HepG2 (cell line): Measurements from ENCODE around the gene BCL2. TPM values are rescaled to one million over a fixed set of nuclear protein-coding genes. Genes with fewer than 3 reads are reported as not detected.

Experiments used
- ATAC-seq: fragments of 200-7000 bp; cut with Tn5 transposase; 3 replicates; pipeline ENCODE4 v1.9.1; 2020; ENCODE audit warnings: mild to moderate bottlenecking, moderate library complexity
- BruUV-seq: library from RNA; stranded (reverse); fragments of 400-500 nt; replicated peaks from 2 replicates; lab custom pipeline; 2021; lab: Mats Ljungman, UMichigan
- CTCF ChIA-PET: fragments of 300-600 bp; formaldehyde crosslinking; extraction: SDS; loops from one replicate; lab custom pipeline; 2021; ENCODE audit warnings: low total read pairs, inconsistent platforms, low intra/inter-chr PET ratio; lab: Yijun Ruan, JAX
- POLR2A ChIA-PET: fragments of 350-600 bp; sonication (Branson Sonifier 250); formaldehyde crosslinking; loops from one replicate; lab custom pipeline; 2020; ENCODE audit warnings: antibody characterized with exemption, inconsistent platforms; lab: Yijun Ruan, JAX
- DNase-seq: peaks from one replicate; pipeline ENCODE4 v3.0.0-alpha.2; 2015; ENCODE audit warnings: low spot score
- FAIRE-seq: peaks from 3 replicates; lab custom pipeline; 2011; peaks lifted over from hg19 to GRCh38; lab: Jason Lieb, UNC
- H2AFZ ChIP-seq: one replicate; pipeline ENCODE4 v1.6.1; 2011; ENCODE audit warnings: low read length, inconsistent platforms
- H3K27ac ChIP-seq: fragments of 300-600 bp; 3 replicates; pipeline ENCODE4 v1.8.0; 2011; ENCODE audit warnings: mixed run types, mild to moderate bottlenecking, mixed read lengths, low read length, inconsistent platforms; ENCODE audit not compliant: insufficient read depth; ENCODE audit errors: extremely low read length
- H3K27me3 ChIP-seq, 2 experiments: fragments of 200-600 bp in 1 of 2; 2 replicates in 1 of 2; 3 replicates in 1 of 2; pipeline versions ENCODE4 v1.6.0 to v1.8.0; 2011; ENCODE audit warnings: low read length in 2 of 2, mild to moderate bottlenecking in 2 of 2, moderate library complexity in 2 of 2, inconsistent platforms in 1 of 2; ENCODE audit not compliant: insufficient read depth in 2 of 2, control insufficient read depth in 1 of 2
- H3K36me3 ChIP-seq, 2 experiments: fragments of 200-600 bp in 1 of 2; replicated peaks in 1 of 2; 2 replicates in 1 of 2; 3 replicates in 1 of 2; pipeline versions ENCODE4 v1.5.1 to v1.8.0; 2011; ENCODE audit warnings: low read length in 2 of 2, inconsistent platforms in 1 of 2; ENCODE audit not compliant: insufficient read depth in 2 of 2, control insufficient read depth in 1 of 2
- H3K4me1 ChIP-seq: 2 replicates; pipeline ENCODE4 v1.5.1; 2012; ENCODE audit warnings: low read length, inconsistent platforms; ENCODE audit not compliant: insufficient read depth
- H3K4me2 ChIP-seq: 2 replicates; pipeline ENCODE4 v1.6.0; 2011; ENCODE audit warnings: low read depth, low read length, inconsistent platforms
- H3K4me3 ChIP-seq, 3 experiments: fragments of 200-600 bp in 1 of 3; sonication (generic), shearing (Covaris generic) in 1 of 3; replicated peaks in 1 of 3; 2 replicates each; pipeline ENCODE4 v1.5.1; 2011 to 2016; ENCODE audit warnings: low read length in 3 of 3, inconsistent platforms in 2 of 3, low read depth in 2 of 3, mild to moderate bottlenecking in 2 of 3, control low read depth in 1 of 3, mixed read lengths in 1 of 3; ENCODE audit not compliant: insufficient read depth in 1 of 3
- H3K79me2 ChIP-seq: one replicate; pipeline ENCODE4 v1.6.1; 2011; ENCODE audit warnings: low read length, inconsistent platforms; ENCODE audit not compliant: insufficient read depth
- H3K9ac ChIP-seq: 2 replicates; pipeline ENCODE4 v1.6.0; 2011; ENCODE audit warnings: mild to moderate bottlenecking, low read depth, low read length, inconsistent platforms; ENCODE audit not compliant: insufficient read depth
- H3K9me3 ChIP-seq: 2 replicates; pipeline ENCODE4 v1.5.1; 2012; ENCODE audit warnings: mild to moderate bottlenecking, low read length
- H4K20me1 ChIP-seq: 2 replicates; pipeline ENCODE4 v1.6.0; 2011; ENCODE audit warnings: inconsistent platforms, mild to moderate bottlenecking, low read length, moderate library complexity; ENCODE audit not compliant: insufficient read depth
- E2F5 ChIP-seq: sonication (generic); formaldehyde crosslinking; conservative IDR thresholded peaks from 2 replicates; pipeline ENCODE4 v1.4.0; 2020; ENCODE audit warnings: missing genetic modification reagents
- FIP1L1 ChIP-seq: fragments of 200-400 bp; formaldehyde crosslinking; IDR thresholded peaks from 2 replicates; pipeline ENCODE4 v1.6.1; 2018; ENCODE audit warnings: low read depth, mild to moderate bottlenecking, low read length, moderate library complexity, borderline replicate concordance; ENCODE audit not compliant: insufficient read depth
- GLMP ChIP-seq: sonication (generic); formaldehyde crosslinking; IDR thresholded peaks from 2 replicates; pipeline ENCODE4 v1.9.0; 2021; ENCODE audit warnings: missing genetic modification reagents, mild to moderate bottlenecking, borderline replicate concordance
- KLF12 ChIP-seq: sonication (generic); formaldehyde crosslinking; IDR thresholded peaks from 2 replicates; pipeline ENCODE4 v1.4.0; 2020; ENCODE audit warnings: missing genetic modification reagents, borderline replicate concordance
- NR3C1 ChIP-seq: sonication (generic); formaldehyde crosslinking; IDR thresholded peaks from 2 replicates; pipeline ENCODE4 v1.4.0; 2020; ENCODE audit warnings: missing genetic modification reagents
- RBM22 ChIP-seq: fragments of 200-400 bp; formaldehyde crosslinking; optimal IDR thresholded peaks from 2 replicates; pipeline ENCODE3; 2017; ENCODE audit warnings: mild to moderate bottlenecking, low read length, moderate library complexity
- SMAD9 ChIP-seq: sonication (generic); formaldehyde crosslinking; IDR thresholded peaks from 2 replicates; pipeline ENCODE4 v1.5.1; 2020; ENCODE audit warnings: mild to moderate bottlenecking, missing genetic modification reagents
- ZKSCAN8 ChIP-seq: IDR thresholded peaks from 2 replicates; pipeline ENCODE4 v1.6.1; 2016; ENCODE audit warnings: borderline replicate concordance, missing genetic modification reagents, missing compliant biosample characterization
- ZNF772 ChIP-seq: sonication (generic); formaldehyde crosslinking; IDR thresholded peaks from 2 replicates; pipeline ENCODE4 v1.5.0; 2020; ENCODE audit warnings: mild to moderate bottlenecking, missing genetic modification reagents
- WGBS: methylation state at CpG from one replicate; pipeline ENCODE4 v1.1.6; 2017; ENCODE audit warnings: low lambda C conversion rate; 5-methylcytosine and 5-hydroxymethylcytosine counted together
- in situ Hi-C: cut with HindIII; loops from 2 replicates; pipeline ENCODE4 v1.10.0; 2017; ENCODE audit warnings: low pct_unique_long_range_greater_than_20kb; ENCODE audit not compliant: extremely low pct_ligation_motif_present
- intact Hi-C: fragments of 100-400 bp; cut with micrococcal nuclease; formaldehyde crosslinking; loops from one replicate; pipeline ENCODE4 v1.10.0; 2022; ENCODE audit not compliant: unreplicated experiment
- polyA plus RNA-seq, 8 experiments: library from polyadenylated mRNA; depleted of rRNA in 3 of 8; stranded (reverse) in 7 of 8; unstranded in 1 of 8; fragments of >200 nt; fragmentation: Illumina TruSeq in 4 of 8; extraction: Trizol in 4 of 8; gene quantifications; 2 replicates each; pipeline versions ENCODE4 v1.2.1 to v1.2.3, GENCODE V29; 2011 to 2016; ENCODE audit warnings: low read depth in 4 of 8, missing spikeins in 1 of 8, mixed read lengths in 1 of 8; ENCODE audit not compliant: insufficient read depth in 1 of 8
- total RNA-seq, 5 experiments: library from RNA; depleted of rRNA; stranded (reverse); fragments of >200 nt; fragmentation: Illumina TruSeq; extraction: Trizol; gene quantifications; 2 replicates each; pipeline ENCODE4 v1.2.3, GENCODE V29; 2016; ENCODE audit warnings: low read depth in 1 of 5
- TF ChIP-seq, protein P1 (sequence below): sonication (generic); formaldehyde crosslinking; IDR thresholded peaks from 2 replicates; pipeline ENCODE4 v1.8.0; 2022; ENCODE audit warnings: mild to moderate bottlenecking, missing genetic modification reagents, borderline replicate concordance
- TF ChIP-seq, protein P2 (sequence below): IDR thresholded peaks from 2 replicates; pipeline ENCODE4 v1.4.0; 2020; ENCODE audit warnings: mild to moderate bottlenecking, missing genetic modification reagents
- TF ChIP-seq, protein P3 (sequence below): sonication (generic); formaldehyde crosslinking; IDR thresholded peaks from 2 replicates; pipeline ENCODE4 v1.4.0; 2020; ENCODE audit warnings: mild to moderate bottlenecking, missing genetic modification reagents

The BCL2 gene
- total and polyA plus RNA-seq, 2 of the 13 experiments (the other 11 are each of a cell fraction or from before 2014, with no cell fraction given): 0.07 to 0.53 TPM

DNA sequence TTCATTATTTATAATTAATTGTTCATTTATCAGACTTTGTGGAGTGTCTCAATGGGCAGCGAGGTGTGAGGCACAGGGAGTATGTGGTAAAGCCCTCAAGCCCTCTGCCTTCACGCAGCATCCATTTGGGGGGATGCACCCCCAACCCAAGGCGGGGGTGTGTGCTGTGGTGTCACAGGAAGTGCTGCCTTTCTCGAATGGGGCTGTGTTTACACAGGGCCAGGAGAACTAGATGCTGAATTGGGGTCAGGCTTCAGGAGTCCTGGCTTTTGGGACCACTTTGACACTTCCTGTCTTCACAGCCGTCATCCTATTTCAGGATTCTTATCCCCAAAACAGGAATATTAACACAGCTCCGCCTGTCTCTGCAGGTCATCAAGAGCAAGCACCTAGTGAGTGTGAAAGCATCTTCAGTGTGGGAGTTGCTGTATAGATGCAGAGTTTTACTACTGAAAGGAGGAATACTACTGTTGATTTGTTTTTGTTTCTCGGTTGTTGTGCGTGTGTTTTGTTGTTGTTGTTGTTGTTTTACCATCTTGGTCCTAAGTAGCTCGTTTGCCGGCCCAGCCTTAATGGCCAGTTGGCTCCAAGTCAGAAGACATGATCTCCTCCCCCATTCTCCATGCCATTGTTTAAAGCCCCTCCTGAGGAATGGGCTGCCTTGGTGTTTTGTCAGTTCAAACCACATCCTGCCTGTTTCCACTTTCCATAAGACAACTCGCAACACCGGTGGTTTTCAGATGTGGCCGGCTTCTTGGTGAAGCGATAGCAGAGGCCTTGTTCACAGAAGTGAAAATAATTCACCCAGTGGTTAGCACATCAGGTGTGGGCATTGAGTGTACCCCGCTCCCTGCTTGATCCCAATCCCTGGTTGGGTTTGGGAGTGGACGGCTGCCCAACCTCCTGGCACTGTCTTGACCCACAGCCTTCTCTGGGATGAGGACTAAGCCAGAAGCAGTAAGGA, 221.3 kb downstream of the BCL2 start:
- Histone ChIP-seq H4K20me1 (no peaks in the 10 kb centered on the region), H3K79me2 (no peaks in the 10 kb centered on the region), H3K4me2 (no peak overlapping the region), H3K36me3 (no peaks in the 10 kb centered on the region), H3K4me3 (no peak overlapping the region), H3K4me1 (no peaks in the 10 kb centered on the region), H3K9me3 (no peaks in the 10 kb centered on the region), H3K9ac (no peak overlapping the region), H3K27ac (no peak overlapping the region), H3K27me3 (peaks cover 0 to 1% of the 10 kb centered on the region in 2 experiments; a peak in 2 of 5 replicates), H2AFZ (no peak overlapping the region)
- ATAC-seq: no peak
- FAIRE-seq: no peak
- ChIA-PET CTCF (no interaction called here), POLR2A (no interaction called here)
- 45% methylated on average over 15 of the region's 16 CpGs for WGBS
- in situ Hi-C loops: no loop called here
- no TSS peak for BruUV-seq
- DNase-seq: no peak
- intact Hi-C loops: no loop called here
- TF ChIP-seq FIP1L1: no peak
- TF ChIP-seq ZKSCAN8 (CRISPR knock-in tag): no peak
- no peak for TF ChIP-seq E2F5 (CRISPR knock-in tag)
- TF ChIP-seq NR3C1: no peak
- TF ChIP-seq, protein P1, sequence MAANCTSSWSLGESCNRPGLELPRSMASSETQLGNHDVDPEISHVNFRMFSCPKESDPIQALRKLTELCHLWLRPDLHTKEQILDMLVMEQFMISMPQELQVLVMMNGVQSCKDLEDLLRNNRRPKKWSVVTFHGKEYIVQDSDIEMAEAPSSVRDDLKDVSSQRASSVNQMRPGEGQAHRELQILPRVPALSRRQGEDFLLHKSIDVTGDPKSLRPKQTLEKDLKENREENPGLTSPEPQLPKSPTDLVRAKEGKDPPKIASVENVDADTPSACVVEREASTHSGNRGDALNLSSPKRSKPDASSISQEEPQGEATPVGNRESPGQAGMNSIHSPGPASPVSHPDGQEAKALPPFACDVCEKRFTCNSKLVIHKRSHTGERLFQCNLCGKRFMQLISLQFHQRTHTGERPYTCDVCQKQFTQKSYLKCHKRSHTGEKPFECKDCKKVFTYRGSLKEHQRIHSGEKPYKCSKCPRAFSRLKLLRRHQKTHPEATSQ (CRISPR knock-in tag): no peak
- TF ChIP-seq RBM22: no peak
- no peak for TF ChIP-seq GLMP (CRISPR knock-in tag)
- no peak for TF ChIP-seq ZNF772
- no peak for TF ChIP-seq KLF12 (CRISPR knock-in tag)
- TF ChIP-seq, protein P2, sequence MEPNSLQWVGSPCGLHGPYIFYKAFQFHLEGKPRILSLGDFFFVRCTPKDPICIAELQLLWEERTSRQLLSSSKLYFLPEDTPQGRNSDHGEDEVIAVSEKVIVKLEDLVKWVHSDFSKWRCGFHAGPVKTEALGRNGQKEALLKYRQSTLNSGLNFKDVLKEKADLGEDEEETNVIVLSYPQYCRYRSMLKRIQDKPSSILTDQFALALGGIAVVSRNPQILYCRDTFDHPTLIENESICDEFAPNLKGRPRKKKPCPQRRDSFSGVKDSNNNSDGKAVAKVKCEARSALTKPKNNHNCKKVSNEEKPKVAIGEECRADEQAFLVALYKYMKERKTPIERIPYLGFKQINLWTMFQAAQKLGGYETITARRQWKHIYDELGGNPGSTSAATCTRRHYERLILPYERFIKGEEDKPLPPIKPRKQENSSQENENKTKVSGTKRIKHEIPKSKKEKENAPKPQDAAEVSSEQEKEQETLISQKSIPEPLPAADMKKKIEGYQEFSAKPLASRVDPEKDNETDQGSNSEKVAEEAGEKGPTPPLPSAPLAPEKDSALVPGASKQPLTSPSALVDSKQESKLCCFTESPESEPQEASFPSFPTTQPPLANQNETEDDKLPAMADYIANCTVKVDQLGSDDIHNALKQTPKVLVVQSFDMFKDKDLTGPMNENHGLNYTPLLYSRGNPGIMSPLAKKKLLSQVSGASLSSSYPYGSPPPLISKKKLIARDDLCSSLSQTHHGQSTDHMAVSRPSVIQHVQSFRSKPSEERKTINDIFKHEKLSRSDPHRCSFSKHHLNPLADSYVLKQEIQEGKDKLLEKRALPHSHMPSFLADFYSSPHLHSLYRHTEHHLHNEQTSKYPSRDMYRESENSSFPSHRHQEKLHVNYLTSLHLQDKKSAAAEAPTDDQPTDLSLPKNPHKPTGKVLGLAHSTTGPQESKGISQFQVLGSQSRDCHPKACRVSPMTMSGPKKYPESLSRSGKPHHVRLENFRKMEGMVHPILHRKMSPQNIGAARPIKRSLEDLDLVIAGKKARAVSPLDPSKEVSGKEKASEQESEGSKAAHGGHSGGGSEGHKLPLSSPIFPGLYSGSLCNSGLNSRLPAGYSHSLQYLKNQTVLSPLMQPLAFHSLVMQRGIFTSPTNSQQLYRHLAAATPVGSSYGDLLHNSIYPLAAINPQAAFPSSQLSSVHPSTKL (CRISPR knock-in tag): no peak
- no peak for TF ChIP-seq SMAD9 (CRISPR knock-in tag)
- TF ChIP-seq, protein P3, sequence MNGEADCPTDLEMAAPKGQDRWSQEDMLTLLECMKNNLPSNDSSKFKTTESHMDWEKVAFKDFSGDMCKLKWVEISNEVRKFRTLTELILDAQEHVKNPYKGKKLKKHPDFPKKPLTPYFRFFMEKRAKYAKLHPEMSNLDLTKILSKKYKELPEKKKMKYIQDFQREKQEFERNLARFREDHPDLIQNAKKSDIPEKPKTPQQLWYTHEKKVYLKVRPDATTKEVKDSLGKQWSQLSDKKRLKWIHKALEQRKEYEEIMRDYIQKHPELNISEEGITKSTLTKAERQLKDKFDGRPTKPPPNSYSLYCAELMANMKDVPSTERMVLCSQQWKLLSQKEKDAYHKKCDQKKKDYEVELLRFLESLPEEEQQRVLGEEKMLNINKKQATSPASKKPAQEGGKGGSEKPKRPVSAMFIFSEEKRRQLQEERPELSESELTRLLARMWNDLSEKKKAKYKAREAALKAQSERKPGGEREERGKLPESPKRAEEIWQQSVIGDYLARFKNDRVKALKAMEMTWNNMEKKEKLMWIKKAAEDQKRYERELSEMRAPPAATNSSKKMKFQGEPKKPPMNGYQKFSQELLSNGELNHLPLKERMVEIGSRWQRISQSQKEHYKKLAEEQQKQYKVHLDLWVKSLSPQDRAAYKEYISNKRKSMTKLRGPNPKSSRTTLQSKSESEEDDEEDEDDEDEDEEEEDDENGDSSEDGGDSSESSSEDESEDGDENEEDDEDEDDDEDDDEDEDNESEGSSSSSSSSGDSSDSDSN (CRISPR knock-in tag): no peak
